Heart right ventricle (tissue), 16 donors: ENCODE measurements around the gene LMX1B. TPM values are rescaled to one million over a fixed set of nuclear protein-coding genes. Genes with fewer than 3 reads are reported as not detected.

ENCODE experiments used
- ATAC-seq, 8 donors: fragments of 200-7000 bp; cut with Tn5 transposase; one replicate each; pipeline ENCODE4 v1.9.1; 2020; ENCODE audit warnings: mild to moderate bottlenecking in 8 of 8, moderate library complexity in 8 of 8, moderate number of reproducible peaks in 1 of 8
- DNase-seq, 2 donors: peaks; one replicate each; pipeline ENCODE4 v3.0.0-alpha.2; 2020
- H3K27ac ChIP-seq, 10 donors: fragments of 200-600 bp; sonication (generic) in 2 of 10; one replicate each; pipeline versions ENCODE4 v1.5.0 to v1.8.0; 2020 to 2022; ENCODE audit warnings: mild to moderate bottlenecking in 3 of 10
- H3K27me3 ChIP-seq, 7 donors: fragments of 200-600 bp; one replicate each; pipeline ENCODE4 v1.8.0; 2021 to 2022; ENCODE audit warnings: mild to moderate bottlenecking in 2 of 7
- H3K36me3 ChIP-seq, 9 donors: fragments of 200-600 bp; sonication (generic) in 1 of 9; one replicate each; pipeline versions ENCODE4 v1.5.0 to v1.8.0; 2020 to 2022; ENCODE audit warnings: mild to moderate bottlenecking in 2 of 9
- H3K4me1 ChIP-seq, 9 donors: fragments of 200-600 bp; sonication (generic) in 1 of 9; one replicate each; pipeline versions ENCODE4 v1.5.0 to v1.8.0; 2020 to 2022; ENCODE audit warnings: mild to moderate bottlenecking in 4 of 9
- H3K4me3 ChIP-seq, 10 donors: fragments of 200-600 bp; sonication (generic) in 2 of 10; one replicate each; pipeline versions ENCODE4 v1.5.0 to v1.8.0; 2020 to 2022; ENCODE audit warnings: mild to moderate bottlenecking in 7 of 10, moderate library complexity in 2 of 10
- H3K9me3 ChIP-seq, 11 donors: fragments of 200-600 bp in 10 of 11; sonication (generic) in 2 of 11; one replicate each; pipeline versions ENCODE4 v1.5.0 to v1.8.0; 2013 to 2022; ENCODE audit warnings: mild to moderate bottlenecking in 2 of 11, control low read depth in 1 of 11, moderate library complexity in 1 of 11
- CTCF ChIP-seq, 9 donors: fragments of 200-600 bp; sonication (generic) in 2 of 9; IDR thresholded peaks; one replicate each; pipeline versions ENCODE4 v1.5.0 to v1.8.0; 2021 to 2022; ENCODE audit warnings: antibody characterized with exemption in 9 of 9, mild to moderate bottlenecking in 5 of 9, moderate library complexity in 1 of 9
- whole genome bisulfite sequencing, 2 donors: extraction: QIAGEN DNeasy Blood & Tissue Kit; methylation state at CpG; one replicate each; pipeline ENCODE4 v1.1.7; 2013; ENCODE audit warnings: inconsistent platforms in 1 of 2; 5-methylcytosine and 5-hydroxymethylcytosine counted together
- intact Hi-C, 10 donors: fragments of 100-400 bp; cut with DNase I; formaldehyde crosslinking; loops; one replicate each; pipeline versions ENCODE4 v1.11.1 to v1.14.2; 2022
- polyA plus RNA-seq, 2 donors: library from polyadenylated mRNA; stranded (reverse); fragments of 200-250 nt; gene quantifications; one replicate each; pipeline ENCODE4 v1.2.3, GENCODE V29; 2013
- total RNA-seq, 10 donors: library from RNA; stranded (reverse); fragmentation: NEBNext Ultra II Directional in 3 of 10; extraction: Animal tissue kit (Norgen Biotek cat#: 25700) in 3 of 10; gene quantifications; one replicate each; pipeline versions ENCODE4 v1.2.1 to v1.2.4, GENCODE V29; 2021 to 2023
- donor health status: Arrhythmogenic right ventricular cardiomyopathy.
- donor health status: ischemic (EF 13 %, LVEDD 7.1; RV severe dilation, severe dysfunction).
- donor health status: healthy with polysubstance abuse.
- donor health status: DM: no; HTN: yes; CAD: no.
- donor health status: DM: no; HTN: no; CAD: no.
- donor health status: ischemic (EF 25% LVEDD 6.9; RV normal size, moderate dysfunction).
- donor health status: ischemic (EF 25% LVEDD 5.7; RV mildly dilated, moderate dysfunction).
- donor health status: healthy.
- donor health status: DM: yes; HTN: yes; CAD: no.
- donor health status: Ischemic cardiomyopathy.
- donor health status: ischemic (EF 35%, LVEDD 5.7; RV mildly dilated, moderate dysfunction).
- donor health status: nonischemic (EF 11% LVEDD 7.7; RV severe dilation, severe dysfunction).
- donor health status: DM: yes; HTN: yes; CAD: no.
- donor health status: PGD.
- donor health status: ischemic (EF 29% LVEDD 5.4; RV normal size, mild dysfunction).
- donor health status: nonischemic (EF 23%, LVEDD 6.1; RV moderate dilation, normal function).

The LMX1B gene
- total and polyA plus RNA-seq, 12 donors, result 0.25 to 0.97 (median 0.37) TPM

GRCh38 chr9:126647585-126648411 lies 34.1 kb downstream of the LMX1B start:
- Histone ChIP-seq H3K36me3 (no peaks in the 10 kb centered on the region), H3K9me3 (no peaks in the 10 kb centered on the region), H3K27ac (no peak overlapping the region), H3K4me3 (no peak overlapping the region), H3K27me3 (peaks cover 0 to 96% (median 82%) of the 10 kb centered on the region in 7 donors), H3K4me1 (peaks cover 0 to 5% (median 0%) of the 10 kb centered on the region in 9 donors)
- TF ChIP-seq CTCF (IDR thresholded peaks at IDR 0.05), result no peak
- WGBS, 2 donors, result 73 to 75% methylated on average over 16 of the region's 16 CpGs
- DNase-seq (peak in 1 of 2 donors; percentile 33), ATAC-seq (peak in 3 of 8 donors; percentile 26 to 72 (median 51))
- intact Hi-C loops, result no loop called here

GRCh38 chr9:126649477-126649876 lies 35.7 kb downstream of the LMX1B start:
- H3K27me3 ChIP-seq, result peaks cover 0 to 97% (median 82%) of the 10 kb centered on the region in 7 donors
- intact Hi-C loops, result no loop called here
- no peak for ATAC-seq
- no peaks in the 10 kb centered on the region for H3K36me3 ChIP-seq
- no peak overlapping the region for H3K27ac ChIP-seq
- WGBS, 2 donors, result 88 to 97% methylated on average over 3 of the region's 3 CpGs
- no peak for DNase-seq
- H3K9me3 ChIP-seq, result no peaks in the 10 kb centered on the region
- no peak for TF ChIP-seq CTCF (IDR thresholded peaks at IDR 0.05)
- peaks cover 0 to 5% (median 0%) of the 10 kb centered on the region in 9 donors for H3K4me1 ChIP-seq
- no peak overlapping the region for H3K4me3 ChIP-seq

- TF ChIP-seq CTCF (IDR thresholded peaks at IDR 0.05), result no peak
- DNase-seq, result no peak
- intact Hi-C loops, result no loop called here
- Histone ChIP-seq H3K4me3 (no peak overlapping the region), H3K27ac (no peak overlapping the region), H3K9me3 (no peaks in the 10 kb centered on the region), H3K36me3 (no peaks in the 10 kb centered on the region), H3K4me1 (peaks cover 0 to 5% (median 0%) of the 10 kb centered on the region in 9 donors), H3K27me3 (peaks cover 0 to 95% (median 80%) of the 10 kb centered on the region in 7 donors)
- WGBS, 2 donors, result 40% methylated on average over 24 of the region's 24 CpGs
- ATAC-seq, result no peak
Observed at GRCh38 chr9:126650404-126651341, 36.9 kb downstream of the LMX1B start.

GRCh38 chr9:126652140-126652582 lies 38.4 kb downstream of the LMX1B start:
- ATAC-seq (no peak), DNase-seq (no peak)
- H3K4me3 ChIP-seq, result no peak overlapping the region
- H3K27me3 ChIP-seq, result peaks cover 0 to 87% (median 78%) of the 10 kb centered on the region in 7 donors
- TF ChIP-seq CTCF (IDR thresholded peaks at IDR 0.05), result no peak
- no peaks in the 10 kb centered on the region for H3K9me3 ChIP-seq
- H3K27ac ChIP-seq, result no peak overlapping the region
- WGBS, 2 donors, result 16 to 23% methylated on average over 18 of the region's 18 CpGs
- intact Hi-C loops, result no loop called here
- H3K4me1 ChIP-seq, result peaks cover 0 to 5% (median 0%) of the 10 kb centered on the region in 9 donors
- H3K36me3 ChIP-seq, result no peaks in the 10 kb centered on the region
